Neural progenitor cell (in vitro differentiated cells): ENCODE measurements around the gene RPL10A. TPM values are rescaled to one million over a fixed set of nuclear protein-coding genes. Genes with fewer than 3 reads are reported as not detected.

Experiments used
- DNase-seq: peaks from one replicate; pipeline ENCODE4 v3.0.0-alpha.2; 2016; ENCODE audit warnings: low spot score
- H2AFZ ChIP-seq: fragments of 200-600 bp; sonication (generic); replicated peaks from 2 replicates; pipeline ENCODE4 v1.6.1; 2016; ENCODE audit warnings: antibody characterized with exemption
- H3F3A ChIP-seq: fragments of 200-600 bp; sonication (generic); 2 replicates; pipeline ENCODE4 v1.6.1; 2016; ENCODE audit warnings: antibody characterized with exemption, low read depth
- H3K27ac ChIP-seq: fragments of 200-600 bp; sonication (generic); 2 replicates; pipeline ENCODE4 v1.5.1; 2016; ENCODE audit warnings: mild to moderate bottlenecking
- H3K27me3 ChIP-seq: fragments of 200-600 bp; sonication (generic); 2 replicates; pipeline ENCODE4 v1.6.1; 2016; ENCODE audit warnings: mild to moderate bottlenecking, moderate library complexity
- H3K36me3 ChIP-seq: fragments of 200-600 bp; sonication (generic); 2 replicates; pipeline ENCODE4 v1.5.1; 2016
- H3K4me1 ChIP-seq: fragments of 200-600 bp; sonication (generic); 2 replicates; pipeline ENCODE4 v1.6.1; 2016; ENCODE audit warnings: mixed run types
- H3K4me2 ChIP-seq: fragments of 200-600 bp; sonication (generic); 2 replicates; pipeline ENCODE4 v1.6.1; 2016
- H3K4me3 ChIP-seq: fragments of 200-600 bp; sonication (generic); 2 replicates; pipeline ENCODE4 v1.5.1; 2016
- H3K79me2 ChIP-seq: fragments of 200-600 bp; sonication (generic); 2 replicates; pipeline ENCODE4 v1.6.1; 2016; ENCODE audit warnings: low read depth
- H3K9ac ChIP-seq: fragments of 200-600 bp; sonication (generic); 2 replicates; pipeline ENCODE4 v1.6.1; 2016
- H3K9me3 ChIP-seq: fragments of 200-600 bp; sonication (generic); 2 replicates; pipeline ENCODE4 v1.5.1; 2016; ENCODE audit warnings: low read depth
- H4K20me1 ChIP-seq: fragments of 200-600 bp; sonication (generic); 2 replicates; pipeline ENCODE4 v1.6.1; 2016; ENCODE audit warnings: low read depth
- H3K27ac Mint-ChIP-seq: 3 replicates; pipeline ENCODE4 v1.8.0; 2021; ENCODE audit warnings: mixed read lengths
- H3K27me3 Mint-ChIP-seq: 2 replicates; pipeline ENCODE4 v1.8.0; 2022; ENCODE audit warnings: low read depth, mild to moderate bottlenecking, inconsistent platforms, moderate library complexity, mixed read lengths; ENCODE audit not compliant: insufficient read depth
- H3K36me3 Mint-ChIP-seq: 3 replicates; pipeline ENCODE4 v1.8.0; 2021; ENCODE audit warnings: mixed read lengths
- H3K4me1 Mint-ChIP-seq: 3 replicates; pipeline ENCODE4 v1.8.0; 2021; ENCODE audit warnings: mixed read lengths
- H3K4me3 Mint-ChIP-seq: 3 replicates; pipeline ENCODE4 v1.8.0; 2021; ENCODE audit warnings: mild to moderate bottlenecking, moderate library complexity, mixed read lengths
- H3K9me3 Mint-ChIP-seq: 3 replicates; pipeline ENCODE4 v1.8.0; 2020; ENCODE audit warnings: mixed read lengths
- EZH2 ChIP-seq: fragments of 200-600 bp; sonication (generic); IDR thresholded peaks from 2 replicates; pipeline ENCODE4 v1.6.1; 2017; ENCODE audit warnings: antibody characterized with exemption, mild to moderate bottlenecking, moderate library complexity
- EZH2phosphoT487 ChIP-seq: fragments of 200-600 bp; sonication (generic); IDR thresholded peaks from 2 replicates; pipeline ENCODE4 v1.6.1; 2017; ENCODE audit warnings: antibody characterized with exemption
- total RNA-seq: library from RNA; depleted of rRNA; stranded (reverse); fragments of >200 nt; gene quantifications from 2 replicates; pipeline ENCODE4 v1.2.3, GENCODE V29; 2015; ENCODE audit warnings: low replicate concordance
- TF ChIP-seq, protein P1 (sequence below): fragments of 200-600 bp; sonication (generic); IDR thresholded peaks from 2 replicates; pipeline ENCODE4 v1.5.1; 2017; ENCODE audit warnings: antibody characterized with exemption, mild to moderate bottlenecking

RPL10A gene
- total RNA-seq, 1 donor from 2014 or later, result 2,002 TPM

DNA sequence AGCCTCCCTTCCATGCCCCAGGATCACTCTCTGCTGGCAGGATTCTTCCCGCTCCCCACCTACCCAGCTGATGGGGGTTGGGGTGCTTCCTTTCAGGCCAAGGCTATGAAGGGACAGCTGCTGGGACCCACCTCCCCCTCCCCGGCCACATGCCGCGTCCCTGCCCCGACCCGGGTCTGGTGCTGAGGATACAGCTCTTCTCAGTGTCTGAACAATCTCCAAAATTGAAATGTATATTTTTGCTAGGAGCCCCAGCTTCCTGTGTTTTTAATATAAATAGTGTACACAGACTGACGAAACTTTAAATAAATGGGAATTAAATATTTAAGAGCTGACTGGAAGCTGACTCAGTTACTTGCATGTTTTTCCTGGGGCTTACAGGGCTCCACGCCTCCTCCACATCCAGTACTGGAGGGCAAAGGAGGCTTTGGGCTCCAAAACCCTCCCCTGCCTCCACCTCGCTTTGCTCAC lies 40.3 kb upstream of the RPL10A start:
- Mint-ChIP-seq H3K36me3 (peaks cover 17% of the 10 kb centered on the region), H3K4me1 (peaks cover 12% of the 10 kb centered on the region), H3K4me3 (no peak overlapping the region), H3K27me3 (peaks cover 2% of the 10 kb centered on the region), H3K27ac (no peak overlapping the region), H3K9me3 (peaks cover 7% of the 10 kb centered on the region)
- Histone ChIP-seq H4K20me1 (no peaks in the 10 kb centered on the region), H3K79me2 (no peaks in the 10 kb centered on the region), H3K4me2 (peak overlapping the region; percentile 31), H2AFZ (no peak overlapping the region), H3K27ac (no peak overlapping the region), H3F3A (peaks cover 11% of the 10 kb centered on the region), H3K4me3 (no peak overlapping the region), H3K9ac (no peak overlapping the region), H3K4me1 (peaks cover 36% of the 10 kb centered on the region), H3K27me3 (no peaks in the 10 kb centered on the region), H3K9me3 (no peaks in the 10 kb centered on the region), H3K36me3 (no peaks in the 10 kb centered on the region)
- TF ChIP-seq EZH2phosphoT487 (no peak), EZH2 (no peak)
- TF ChIP-seq, protein P1, sequence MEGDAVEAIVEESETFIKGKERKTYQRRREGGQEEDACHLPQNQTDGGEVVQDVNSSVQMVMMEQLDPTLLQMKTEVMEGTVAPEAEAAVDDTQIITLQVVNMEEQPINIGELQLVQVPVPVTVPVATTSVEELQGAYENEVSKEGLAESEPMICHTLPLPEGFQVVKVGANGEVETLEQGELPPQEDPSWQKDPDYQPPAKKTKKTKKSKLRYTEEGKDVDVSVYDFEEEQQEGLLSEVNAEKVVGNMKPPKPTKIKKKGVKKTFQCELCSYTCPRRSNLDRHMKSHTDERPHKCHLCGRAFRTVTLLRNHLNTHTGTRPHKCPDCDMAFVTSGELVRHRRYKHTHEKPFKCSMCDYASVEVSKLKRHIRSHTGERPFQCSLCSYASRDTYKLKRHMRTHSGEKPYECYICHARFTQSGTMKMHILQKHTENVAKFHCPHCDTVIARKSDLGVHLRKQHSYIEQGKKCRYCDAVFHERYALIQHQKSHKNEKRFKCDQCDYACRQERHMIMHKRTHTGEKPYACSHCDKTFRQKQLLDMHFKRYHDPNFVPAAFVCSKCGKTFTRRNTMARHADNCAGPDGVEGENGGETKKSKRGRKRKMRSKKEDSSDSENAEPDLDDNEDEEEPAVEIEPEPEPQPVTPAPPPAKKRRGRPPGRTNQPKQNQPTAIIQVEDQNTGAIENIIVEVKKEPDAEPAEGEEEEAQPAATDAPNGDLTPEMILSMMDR, result no peak
- no peak for DNase-seq

DNA sequence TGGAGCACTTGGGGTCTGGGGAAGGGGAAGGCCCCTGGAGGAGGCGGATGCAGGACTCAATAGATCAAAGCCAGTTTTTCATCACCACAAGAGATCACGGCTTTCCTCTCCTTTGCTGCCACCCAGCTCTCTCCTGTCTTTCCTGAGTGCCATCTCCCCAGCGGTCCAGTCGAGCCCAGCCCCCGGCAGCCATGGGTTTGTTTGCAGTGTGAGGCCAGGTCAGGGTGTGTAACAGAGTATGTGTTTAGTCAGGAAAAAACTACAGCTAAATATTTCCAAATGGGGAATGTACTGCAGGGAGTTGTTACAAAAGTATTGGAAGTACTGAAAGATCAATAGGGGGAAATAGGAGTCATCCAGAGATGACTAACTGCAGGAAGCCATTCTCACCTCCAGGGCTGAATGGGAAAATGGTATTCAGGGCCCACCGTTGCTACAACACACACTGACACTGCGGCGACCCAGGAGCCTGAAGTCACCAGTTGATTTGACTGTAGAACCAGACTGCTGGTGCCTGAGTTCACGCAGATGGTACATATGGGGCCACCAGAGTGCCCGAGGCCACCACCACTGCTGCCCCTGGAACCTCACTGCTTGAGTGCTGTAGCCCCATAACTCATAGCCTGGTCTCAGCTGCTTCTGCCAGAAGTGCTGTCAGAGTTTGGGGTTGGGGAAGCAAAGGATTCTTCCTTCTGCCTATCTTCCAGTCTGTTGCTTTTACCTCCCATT lies 39.6 kb upstream of the RPL10A start:
- H3K36me3 Mint-ChIP-seq, result peaks cover 17% of the 10 kb centered on the region
- Histone ChIP-seq H3K4me3 (no peak overlapping the region), H4K20me1 (no peaks in the 10 kb centered on the region), H3K27me3 (no peaks in the 10 kb centered on the region), H3K36me3 (no peaks in the 10 kb centered on the region), H3K9ac (no peak overlapping the region), H3K27ac (no peak overlapping the region), H3K4me2 (peak overlapping the region; percentile 31), H3K4me1 (peaks cover 36% of the 10 kb centered on the region), H3K79me2 (no peaks in the 10 kb centered on the region), H2AFZ (no peak overlapping the region), H3K9me3 (no peaks in the 10 kb centered on the region), H3F3A (peaks cover 11% of the 10 kb centered on the region)
- TF ChIP-seq, protein P1, result no peak
- TF ChIP-seq EZH2 (no peak), EZH2phosphoT487 (no peak)
- H3K4me3 Mint-ChIP-seq, result no peak overlapping the region
- DNase-seq, result no peak
- peaks cover 12% of the 10 kb centered on the region for H3K4me1 Mint-ChIP-seq
- H3K9me3 Mint-ChIP-seq, result peaks cover 7% of the 10 kb centered on the region
- H3K27ac Mint-ChIP-seq, result no peak overlapping the region
- peaks cover 2% of the 10 kb centered on the region for H3K27me3 Mint-ChIP-seq

DNA sequence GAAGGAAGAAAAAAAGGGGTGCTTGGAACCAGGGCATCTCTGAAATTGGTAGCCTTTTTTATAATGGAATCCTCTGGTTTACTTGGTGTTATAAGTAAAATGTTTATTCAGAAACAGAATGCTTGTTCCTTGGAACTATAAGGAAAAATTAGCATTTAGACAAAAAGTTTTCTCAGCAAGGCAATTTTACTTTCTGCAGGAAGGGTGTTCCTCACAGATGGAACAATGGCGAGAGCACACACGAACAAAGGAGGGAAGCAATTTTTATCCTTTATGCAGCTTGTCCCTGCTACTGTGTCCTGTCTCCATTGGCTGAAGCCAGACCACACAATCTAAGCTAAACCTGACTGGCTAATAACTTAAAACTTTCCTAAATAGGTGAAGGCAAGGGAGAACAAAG lies 38.7 kb upstream of the RPL10A start:
- Histone ChIP-seq H3K27ac (no peak overlapping the region), H3K4me3 (no peak overlapping the region), H3K9me3 (no peaks in the 10 kb centered on the region), H3K4me1 (peaks cover 36% of the 10 kb centered on the region), H3K36me3 (no peaks in the 10 kb centered on the region), H3F3A (peaks cover 11% of the 10 kb centered on the region), H2AFZ (no peak overlapping the region), H3K79me2 (no peaks in the 10 kb centered on the region), H4K20me1 (no peaks in the 10 kb centered on the region), H3K4me2 (no peak overlapping the region), H3K27me3 (no peaks in the 10 kb centered on the region), H3K9ac (no peak overlapping the region)
- no peak overlapping the region for H3K27ac Mint-ChIP-seq
- H3K9me3 Mint-ChIP-seq, result peaks cover 7% of the 10 kb centered on the region
- no peak for DNase-seq
- TF ChIP-seq EZH2phosphoT487 (no peak), EZH2 (no peak)
- TF ChIP-seq, protein P1, result no peak
- H3K4me3 Mint-ChIP-seq, result no peak overlapping the region
- peaks cover 12% of the 10 kb centered on the region for H3K4me1 Mint-ChIP-seq
- H3K36me3 Mint-ChIP-seq, result peaks cover 17% of the 10 kb centered on the region
- peaks cover 2% of the 10 kb centered on the region for H3K27me3 Mint-ChIP-seq
